ENCODE measurements around the gene GGACT.

DNA sequence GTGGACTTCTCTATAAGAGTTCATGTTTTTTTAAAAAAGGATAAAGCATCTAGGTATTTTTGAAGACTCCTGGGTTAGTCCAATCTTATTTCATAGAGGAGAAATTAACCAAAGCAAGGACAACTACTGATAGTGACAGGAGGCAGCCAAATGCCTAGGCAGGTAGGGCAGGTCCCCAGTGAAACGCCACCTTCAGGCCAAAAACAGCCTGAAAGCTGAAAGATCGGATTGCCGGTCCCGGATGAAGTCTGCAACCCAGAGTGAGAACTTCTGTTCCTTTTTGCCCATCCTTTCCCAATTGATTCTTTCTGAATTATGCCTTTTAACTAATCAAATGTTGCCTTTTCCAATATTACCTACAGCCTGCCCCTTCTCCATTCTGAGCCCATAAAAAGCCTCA lies 6.1 kb upstream of the GGACT start:
- TF ChIP-seq POLR2AphosphoS5 (IDR thresholded peaks at IDR 0.05; ENCODE audit: low read depth, low read length) = no peak
- TF ChIP-seq, protein P1, sequence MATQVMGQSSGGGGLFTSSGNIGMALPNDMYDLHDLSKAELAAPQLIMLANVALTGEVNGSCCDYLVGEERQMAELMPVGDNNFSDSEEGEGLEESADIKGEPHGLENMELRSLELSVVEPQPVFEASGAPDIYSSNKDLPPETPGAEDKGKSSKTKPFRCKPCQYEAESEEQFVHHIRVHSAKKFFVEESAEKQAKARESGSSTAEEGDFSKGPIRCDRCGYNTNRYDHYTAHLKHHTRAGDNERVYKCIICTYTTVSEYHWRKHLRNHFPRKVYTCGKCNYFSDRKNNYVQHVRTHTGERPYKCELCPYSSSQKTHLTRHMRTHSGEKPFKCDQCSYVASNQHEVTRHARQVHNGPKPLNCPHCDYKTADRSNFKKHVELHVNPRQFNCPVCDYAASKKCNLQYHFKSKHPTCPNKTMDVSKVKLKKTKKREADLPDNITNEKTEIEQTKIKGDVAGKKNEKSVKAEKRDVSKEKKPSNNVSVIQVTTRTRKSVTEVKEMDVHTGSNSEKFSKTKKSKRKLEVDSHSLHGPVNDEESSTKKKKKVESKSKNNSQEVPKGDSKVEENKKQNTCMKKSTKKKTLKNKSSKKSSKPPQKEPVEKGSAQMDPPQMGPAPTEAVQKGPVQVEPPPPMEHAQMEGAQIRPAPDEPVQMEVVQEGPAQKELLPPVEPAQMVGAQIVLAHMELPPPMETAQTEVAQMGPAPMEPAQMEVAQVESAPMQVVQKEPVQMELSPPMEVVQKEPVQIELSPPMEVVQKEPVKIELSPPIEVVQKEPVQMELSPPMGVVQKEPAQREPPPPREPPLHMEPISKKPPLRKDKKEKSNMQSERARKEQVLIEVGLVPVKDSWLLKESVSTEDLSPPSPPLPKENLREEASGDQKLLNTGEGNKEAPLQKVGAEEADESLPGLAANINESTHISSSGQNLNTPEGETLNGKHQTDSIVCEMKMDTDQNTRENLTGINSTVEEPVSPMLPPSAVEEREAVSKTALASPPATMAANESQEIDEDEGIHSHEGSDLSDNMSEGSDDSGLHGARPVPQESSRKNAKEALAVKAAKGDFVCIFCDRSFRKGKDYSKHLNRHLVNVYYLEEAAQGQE (IDR thresholded peaks at IDR 0.05; ENCODE audit: insufficient read depth in 1 of 2, low read depth in 2 of 2, low read length in 2 of 2) = no peak
- TF ChIP-seq SIN3A (IDR thresholded peaks at IDR 0.05; ENCODE audit: borderline replicate concordance, insufficient read depth, low read length) = no peak
- no peak for TF ChIP-seq TAF1 (IDR thresholded peaks at IDR 0.05; ENCODE audit: borderline replicate concordance, insufficient read depth, low read length)
